ENCODE data around the gene GPR27. TPM values are rescaled to one million over a fixed set of nuclear protein-coding genes. Genes with fewer than 3 reads are reported as not detected.

The GPR27 gene, protein sequence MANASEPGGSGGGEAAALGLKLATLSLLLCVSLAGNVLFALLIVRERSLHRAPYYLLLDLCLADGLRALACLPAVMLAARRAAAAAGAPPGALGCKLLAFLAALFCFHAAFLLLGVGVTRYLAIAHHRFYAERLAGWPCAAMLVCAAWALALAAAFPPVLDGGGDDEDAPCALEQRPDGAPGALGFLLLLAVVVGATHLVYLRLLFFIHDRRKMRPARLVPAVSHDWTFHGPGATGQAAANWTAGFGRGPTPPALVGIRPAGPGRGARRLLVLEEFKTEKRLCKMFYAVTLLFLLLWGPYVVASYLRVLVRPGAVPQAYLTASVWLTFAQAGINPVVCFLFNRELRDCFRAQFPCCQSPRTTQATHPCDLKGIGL
- total RNA-seq = 1 to 10 TPM in 1 of 2 donors, under 1 TPM in 1; 0.98 to 1.9 TPM

- TF ChIP-seq, protein P1, sequence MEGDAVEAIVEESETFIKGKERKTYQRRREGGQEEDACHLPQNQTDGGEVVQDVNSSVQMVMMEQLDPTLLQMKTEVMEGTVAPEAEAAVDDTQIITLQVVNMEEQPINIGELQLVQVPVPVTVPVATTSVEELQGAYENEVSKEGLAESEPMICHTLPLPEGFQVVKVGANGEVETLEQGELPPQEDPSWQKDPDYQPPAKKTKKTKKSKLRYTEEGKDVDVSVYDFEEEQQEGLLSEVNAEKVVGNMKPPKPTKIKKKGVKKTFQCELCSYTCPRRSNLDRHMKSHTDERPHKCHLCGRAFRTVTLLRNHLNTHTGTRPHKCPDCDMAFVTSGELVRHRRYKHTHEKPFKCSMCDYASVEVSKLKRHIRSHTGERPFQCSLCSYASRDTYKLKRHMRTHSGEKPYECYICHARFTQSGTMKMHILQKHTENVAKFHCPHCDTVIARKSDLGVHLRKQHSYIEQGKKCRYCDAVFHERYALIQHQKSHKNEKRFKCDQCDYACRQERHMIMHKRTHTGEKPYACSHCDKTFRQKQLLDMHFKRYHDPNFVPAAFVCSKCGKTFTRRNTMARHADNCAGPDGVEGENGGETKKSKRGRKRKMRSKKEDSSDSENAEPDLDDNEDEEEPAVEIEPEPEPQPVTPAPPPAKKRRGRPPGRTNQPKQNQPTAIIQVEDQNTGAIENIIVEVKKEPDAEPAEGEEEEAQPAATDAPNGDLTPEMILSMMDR (IDR thresholded peaks at IDR 0.05) = no peak
- no peak for DNase-seq (ENCODE audit: low spot score)
- H3K27ac ChIP-seq = no peak within 1 kb of the TSS
- H3K4me1 ChIP-seq = peaks cover 0 to 4% of the 10 kb centered on the region in 2 donors
- H3K4me3 ChIP-seq = peak within 1 kb of the TSS; percentile 41 to 52
- no peaks in the 10 kb centered on the region for H3K9me3 ChIP-seq
- no peaks in the 10 kb centered on the region for H3K27me3 ChIP-seq
- H3K36me3 ChIP-seq = no peaks in the 10 kb centered on the region
These were observed at the start of gene GPR27 for GRCh38 chr3:71753701-71754609. Gene GPR27 (plus strand): TSS chr3:71753855. CDS start chr3:71754050, 195 bp downstream.

DNA sequence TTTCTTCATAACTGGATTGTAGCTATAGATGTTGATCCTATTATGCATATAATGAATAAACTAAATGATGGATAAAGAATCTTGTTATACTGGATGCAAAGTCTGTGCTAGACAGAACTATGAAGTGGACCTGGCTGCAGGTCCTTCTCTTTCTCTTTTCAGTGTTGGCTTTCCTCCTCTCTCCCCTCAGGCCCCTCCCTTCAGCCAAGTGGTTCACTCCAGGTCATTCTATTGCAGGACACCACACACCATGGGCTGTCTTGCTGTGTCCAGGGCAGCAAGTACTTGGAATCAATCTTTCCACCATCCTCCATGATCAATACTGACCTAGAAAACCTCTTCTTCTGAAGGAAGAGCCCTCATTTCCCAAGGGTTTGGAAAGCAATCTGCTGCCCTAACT is 48.7 kb upstream of the GPR27 start:
- Histone ChIP-seq H3K27ac (no peak overlapping the region), H3K4me3 (no peak overlapping the region), H3K9me3 (no peaks in the 10 kb centered on the region), H3K4me1 (peaks cover 0 to 6% of the 10 kb centered on the region in 2 donors), H3K36me3 (peaks cover 6% of the 10 kb centered on the region), H3K27me3 (no peaks in the 10 kb centered on the region)
- TF ChIP-seq, protein P1 (IDR thresholded peaks at IDR 0.05) = no peak
- DNase-seq (ENCODE audit: low spot score) = no peak

GRCh38 chr3:71705681-71706080 is 48.0 kb upstream of the GPR27 start:
- Histone ChIP-seq H3K27ac (no peak overlapping the region), H3K36me3 (peaks cover 8% of the 10 kb centered on the region), H3K27me3 (no peaks in the 10 kb centered on the region), H3K4me3 (no peak overlapping the region), H3K4me1 (peaks cover 0 to 6% of the 10 kb centered on the region in 2 donors), H3K9me3 (no peaks in the 10 kb centered on the region)
- DNase-seq (ENCODE audit: low spot score) = no peak
- TF ChIP-seq, protein P1 (IDR thresholded peaks at IDR 0.05) = no peak

DNA sequence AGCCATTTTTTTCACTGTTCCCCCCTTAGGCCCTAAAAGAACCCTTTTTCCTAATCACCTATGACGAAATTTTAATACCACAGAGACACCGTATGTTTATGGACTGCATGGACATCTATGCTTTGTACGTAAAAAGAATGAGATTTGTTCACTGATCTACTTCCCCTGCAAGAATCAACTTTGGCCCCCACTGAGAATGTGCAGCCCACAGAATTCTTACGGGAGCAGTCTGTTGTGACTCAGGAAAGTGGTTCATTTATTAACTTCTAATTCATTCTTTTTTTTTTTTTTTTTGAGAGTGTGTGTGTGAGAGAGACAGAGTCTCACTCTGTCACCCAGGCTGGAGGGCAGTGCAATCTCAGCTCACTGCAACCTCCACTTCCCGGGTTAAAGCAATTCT is 46.1 kb upstream of the GPR27 start:
- no peaks in the 10 kb centered on the region for H3K9me3 ChIP-seq
- TF ChIP-seq, protein P1 (IDR thresholded peaks at IDR 0.05) = no peak
- H3K4me3 ChIP-seq = no peak overlapping the region
- H3K27ac ChIP-seq = no peak overlapping the region
- no peaks in the 10 kb centered on the region for H3K27me3 ChIP-seq
- DNase-seq (ENCODE audit: low spot score) = no peak
- H3K4me1 ChIP-seq = peaks cover 0 to 6% of the 10 kb centered on the region in 2 donors
- H3K36me3 ChIP-seq = peaks cover 8% of the 10 kb centered on the region

DNA sequence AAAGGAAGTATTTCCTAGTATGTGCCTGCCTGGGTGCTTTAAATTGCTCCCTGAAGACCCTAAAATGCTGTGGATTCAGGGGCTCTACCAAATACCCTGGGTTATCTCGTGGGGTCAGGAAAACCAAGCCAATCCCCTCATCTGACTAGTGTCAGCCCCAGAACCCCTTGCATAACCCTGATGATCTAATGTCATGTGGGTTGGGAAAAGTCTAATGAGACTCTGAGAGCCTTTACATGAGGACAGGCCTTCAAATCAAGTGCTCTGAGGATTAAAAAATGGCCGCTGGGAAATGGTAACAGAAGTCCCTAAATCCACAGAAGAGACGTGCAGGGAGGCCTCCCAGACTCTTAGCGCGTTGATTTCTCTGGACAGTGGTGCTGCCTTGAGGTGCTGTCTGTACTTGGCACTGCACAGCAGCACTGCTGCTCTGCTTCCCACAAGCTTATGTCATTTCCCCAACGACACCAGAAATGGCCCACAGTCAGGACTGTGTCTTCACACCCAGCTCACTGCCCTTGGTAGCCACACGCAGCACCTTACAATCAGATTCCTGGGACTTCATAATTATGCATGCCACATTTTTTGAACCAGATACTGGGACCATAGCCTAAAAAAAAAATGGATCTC is 45.1 kb upstream of the GPR27 start:
- Histone ChIP-seq H3K4me3 (no peak overlapping the region), H3K4me1 (peaks cover 0 to 6% of the 10 kb centered on the region in 2 donors), H3K27ac (no peak overlapping the region), H3K36me3 (peaks cover 8% of the 10 kb centered on the region), H3K27me3 (no peaks in the 10 kb centered on the region), H3K9me3 (no peaks in the 10 kb centered on the region)
- TF ChIP-seq, protein P1 (IDR thresholded peaks at IDR 0.05) = no peak
- no peak for DNase-seq (ENCODE audit: low spot score)

Data from right atrium auricular region (tissue), 2 donors.